B cell (primary cell): ENCODE measurements around the gene PARVA. TPM values are rescaled to one million over a fixed set of nuclear protein-coding genes. Genes with fewer than 3 reads are reported as not detected.

ENCODE experiments used
- ATAC-seq: fragments of 200-7000 bp; cut with Tn5 transposase; one replicate; pipeline ENCODE4 v1.10.0; 2021; ENCODE audit warnings: low read depth, mild to moderate bottlenecking, moderate number of reproducible peaks, moderate library complexity
- CTCF ChIA-PET: fragments of 350-600 bp; sonication (Branson Sonifier 250); formaldehyde crosslinking; loops from one replicate; lab custom pipeline; 2021; ENCODE audit warnings: antibody characterized with exemption, inconsistent platforms; lab: Charles Lee
- POLR2A ChIA-PET: fragments of 350-600 bp; sonication (Branson Sonifier 250); formaldehyde crosslinking; loops from one replicate; lab custom pipeline; 2021; ENCODE audit warnings: antibody characterized with exemption; lab: Charles Lee
- DNase-seq: peaks from one replicate; pipeline ENCODE4 v3.0.0; 2013
- H2AFZ ChIP-seq: 2 replicates; pipeline ENCODE4 v1.6.1; 2012; ENCODE audit warnings: mild to moderate bottlenecking, low read depth, low read length; ENCODE audit not compliant: insufficient read depth, poor library complexity, severe bottlenecking
- H3K27ac ChIP-seq, 2 donors: 1 replicate in 1 of 2; 2 replicates in 1 of 2; pipeline ENCODE4 v1.5.1; 2012 to 2013; ENCODE audit warnings: low read length in 2 of 2, mild to moderate bottlenecking in 2 of 2, moderate library complexity in 1 of 2
- H3K27me3 ChIP-seq, 4 experiments: fragments of 200-600 bp in 1 of 4; sonication (generic) in 1 of 4; replicated peaks in 1 of 4; 1 replicate in 2 of 4; 2 replicates in 2 of 4; pipeline versions ENCODE4 v1.6.1 to v1.7.0; 2013 to 2016; ENCODE audit warnings: low read length in 3 of 4, mild to moderate bottlenecking in 2 of 4, mixed read lengths in 1 of 4, moderate library complexity in 1 of 4; ENCODE audit not compliant: insufficient read depth in 4 of 4, control insufficient read depth in 3 of 4; ENCODE audit errors: control extremely low read depth in 1 of 4
- H3K36me3 ChIP-seq, 2 experiments: replicated peaks in 1 of 2; 1 replicate in 1 of 2; 2 replicates in 1 of 2; pipeline versions ENCODE4 v1.6.1 to v1.7.1; 2013; ENCODE audit warnings: low read length in 1 of 2; ENCODE audit not compliant: insufficient read depth in 2 of 2, control insufficient read depth in 1 of 2; ENCODE audit errors: control extremely low read depth in 1 of 2, extremely low read depth in 1 of 2
- H3K4me1 ChIP-seq, 2 donors: fragments of 200-600 bp in 1 of 2; sonication (generic) in 1 of 2; 1 replicate in 1 of 2; 2 replicates in 1 of 2; pipeline versions ENCODE4 v1.5.1 to v1.6.1; 2013 to 2017; ENCODE audit warnings: low read length in 2 of 2; ENCODE audit not compliant: control insufficient read depth in 2 of 2, insufficient read depth in 2 of 2
- H3K4me2 ChIP-seq: replicated peaks from 2 replicates; pipeline ENCODE3; 2012; ENCODE audit warnings: mild to moderate bottlenecking, low read depth, low read length; ENCODE audit not compliant: poor library complexity, severe bottlenecking
- H3K4me3 ChIP-seq, 5 experiments: fragments of 200-600 bp in 1 of 5; sonication (generic) in 1 of 5; 1 replicate in 3 of 5; 2 replicates in 2 of 5; pipeline versions ENCODE4 v1.5.1 to v1.7.0; 2011 to 2016; ENCODE audit warnings: low read length in 4 of 5, mild to moderate bottlenecking in 4 of 5, low read depth in 2 of 5, control low read depth in 1 of 5, moderate library complexity in 1 of 5; ENCODE audit not compliant: insufficient read depth in 1 of 5; ENCODE audit errors: control extremely low read depth in 1 of 5, extremely low read depth in 1 of 5
- H3K79me2 ChIP-seq: fragments of 200-600 bp; sonication (generic); one replicate; pipeline ENCODE4 v1.6.0; 2016; ENCODE audit warnings: low read length; ENCODE audit not compliant: control insufficient read depth, insufficient read depth
- H3K9ac ChIP-seq: fragments of 200-600 bp; sonication (generic); 2 replicates; pipeline ENCODE4 v1.6.1; 2017; ENCODE audit warnings: mild to moderate bottlenecking, low read length, moderate library complexity
- H3K9me3 ChIP-seq, 3 donors: one replicate each; pipeline versions ENCODE4 v1.6.1 to v1.7.1; 2013; ENCODE audit warnings: low read length in 2 of 3; ENCODE audit not compliant: control insufficient read depth in 2 of 3, insufficient read depth in 1 of 3; ENCODE audit errors: control extremely low read depth in 1 of 3
- H4K20me1 ChIP-seq: 2 replicates; pipeline ENCODE4 v1.6.0; 2012; ENCODE audit warnings: mild to moderate bottlenecking, low read length; ENCODE audit not compliant: insufficient read depth, control insufficient read depth, poor library complexity, severe bottlenecking
- H3K27ac Mint-ChIP-seq: one replicate; pipeline ENCODE4 v1.8.0; 2021; ENCODE audit warnings: mixed read lengths
- H3K27me3 Mint-ChIP-seq: one replicate; pipeline ENCODE4 v1.8.0; 2021; ENCODE audit warnings: mixed read lengths
- H3K4me1 Mint-ChIP-seq: one replicate; pipeline ENCODE4 v1.8.0; 2021; ENCODE audit warnings: mixed read lengths
- H3K4me3 Mint-ChIP-seq: one replicate; pipeline ENCODE4 v1.8.0; 2021; ENCODE audit warnings: mixed read lengths
- H3K9me3 Mint-ChIP-seq: one replicate; pipeline ENCODE4 v1.8.0; 2022; ENCODE audit warnings: mixed read lengths; ENCODE audit not compliant: insufficient read depth
- CTCF ChIP-seq: fragments of 200-600 bp; IDR thresholded peaks from one replicate; pipeline ENCODE4 v1.8.0; 2022; ENCODE audit warnings: antibody characterized with exemption, mild to moderate bottlenecking
- EZH2 ChIP-seq: IDR thresholded peaks from 2 replicates; pipeline ENCODE4 v1.6.1; 2012; ENCODE audit warnings: borderline replicate concordance, low read depth, mild to moderate bottlenecking, moderate library complexity, low read length; ENCODE audit not compliant: insufficient read depth, poor library complexity, severe bottlenecking
- WGBS: methylation state at CpG from one replicate; pipeline ENCODE4 v1.1.5; 2013; ENCODE audit warnings: missing lambda C conversion rate; ENCODE audit not compliant: insufficient coverage; 5-methylcytosine and 5-hydroxymethylcytosine counted together
- intact Hi-C: fragments of 100-400 bp; cut with micrococcal nuclease; formaldehyde crosslinking; loops from one replicate; pipeline ENCODE4 v1.10.0; 2022
- polyA plus RNA-seq: library from polyadenylated mRNA; depleted of rRNA; stranded (reverse); fragments of >200 nt; gene quantifications from 2 replicates; pipeline ENCODE4 v1.2.3, GENCODE V29; 2012
- total RNA-seq, 2 donors: library from RNA; stranded (reverse); fragments of 120-200 nt in 1 of 2; gene quantifications; 1 replicate in 1 of 2; 2 replicates in 1 of 2; pipeline versions ENCODE4 v1.2.3 to v1.2.4, GENCODE V29; 2013 to 2022

Gene PARVA
- total and polyA plus RNA-seq, 2 donors (not counting 1 experiment from before 2014, with no cell fraction given): not detected

GRCh38 chr11:12435264-12435663, 57.9 kb downstream of the PARVA start:
- DNase-seq (no peak), ATAC-seq (no peak)
- Mint-ChIP-seq H3K27ac (no peak overlapping the region), H3K4me3 (no peak overlapping the region), H3K4me1 (no peaks in the 10 kb centered on the region), H3K27me3 (peaks cover 12% of the 10 kb centered on the region), H3K9me3 (no peaks in the 10 kb centered on the region)
- H3K9me3 ChIP-seq: no peaks in the 10 kb centered on the region
- ChIA-PET CTCF (no interaction called here), POLR2A (no interaction called here)
- no peaks in the 10 kb centered on the region for H3K4me1 ChIP-seq
- H3K4me2 ChIP-seq: no peak overlapping the region
- H4K20me1 ChIP-seq: no peaks in the 10 kb centered on the region
- H3K36me3 ChIP-seq: no peaks in the 10 kb centered on the region
- no peak overlapping the region for H3K27ac ChIP-seq
- no peaks in the 10 kb centered on the region for H3K27me3 ChIP-seq
- H3K4me3 ChIP-seq: no peak overlapping the region
- H3K79me2 ChIP-seq: no peaks in the 10 kb centered on the region
- H3K9ac ChIP-seq: no peak overlapping the region
- H2AFZ ChIP-seq: no peak overlapping the region
- 95% methylated on average over 3 of the region's 3 CpGs for WGBS
- no peak for TF ChIP-seq EZH2
- no peak for TF ChIP-seq CTCF
- intact Hi-C loops: no loop called here

- H3K4me1 Mint-ChIP-seq: no peaks in the 10 kb centered on the region
- no peaks in the 10 kb centered on the region for H3K79me2 ChIP-seq
- no peak overlapping the region for H3K4me3 Mint-ChIP-seq
- H3K27me3 Mint-ChIP-seq: peaks cover 12% of the 10 kb centered on the region
- intact Hi-C loops: no loop called here
- H3K4me3 ChIP-seq: no peak overlapping the region
- no peaks in the 10 kb centered on the region for H3K4me1 ChIP-seq
- DNase-seq (no peak), ATAC-seq (no peak)
- WGBS: no CpG with 5 or more reads among the region's 1 CpG
- no peaks in the 10 kb centered on the region for H3K36me3 ChIP-seq
- H3K27ac Mint-ChIP-seq: no peak overlapping the region
- POLR2A ChIA-PET: no interaction called here
- H4K20me1 ChIP-seq: no peaks in the 10 kb centered on the region
- H3K9me3 ChIP-seq: no peaks in the 10 kb centered on the region
- TF ChIP-seq EZH2: no peak
- no peak for TF ChIP-seq CTCF
- peaks cover 4% of the 10 kb centered on the region for H3K9me3 Mint-ChIP-seq
- H3K9ac ChIP-seq: no peak overlapping the region
- CTCF ChIA-PET: no interaction called here
- H3K27me3 ChIP-seq: no peaks in the 10 kb centered on the region
- no peak overlapping the region for H3K4me2 ChIP-seq
- no peak overlapping the region for H2AFZ ChIP-seq
- no peak overlapping the region for H3K27ac ChIP-seq
Measured at GRCh38 chr11:12436266-12436665, 58.9 kb downstream of the PARVA start.
